Endothelial cell (in vitro differentiated cells): ENCODE data around the gene STIMATE. TPM values are rescaled to one million over a fixed set of nuclear protein-coding genes. Genes with fewer than 3 reads are reported as not detected.
A peak's percentile ranks its signal among the peaks of the same experiment; 100 is the strongest.

Experiments
- DNase-seq: peaks from one replicate; pipeline ENCODE4 v3.0.0; 2021; ENCODE audit warnings: low spot score
- H3K27ac Mint-ChIP-seq: one replicate; pipeline ENCODE4 v1.8.0; 2021; ENCODE audit warnings: mixed read lengths, inconsistent platforms; ENCODE audit not compliant: unreplicated experiment
- H3K27me3 Mint-ChIP-seq: one replicate; pipeline ENCODE4 v1.8.0; 2021; ENCODE audit warnings: mild to moderate bottlenecking, moderate library complexity, mixed read lengths, inconsistent platforms; ENCODE audit not compliant: unreplicated experiment
- H3K36me3 Mint-ChIP-seq: one replicate; pipeline ENCODE4 v1.8.0; 2021; ENCODE audit warnings: mild to moderate bottlenecking, low read depth, mixed read lengths, inconsistent platforms; ENCODE audit not compliant: unreplicated experiment
- H3K4me1 Mint-ChIP-seq: one replicate; pipeline ENCODE4 v1.8.0; 2021; ENCODE audit warnings: mild to moderate bottlenecking, mixed read lengths, inconsistent platforms; ENCODE audit not compliant: unreplicated experiment
- H3K4me3 Mint-ChIP-seq: one replicate; pipeline ENCODE4 v1.8.0; 2021; ENCODE audit warnings: mild to moderate bottlenecking, mixed read lengths, inconsistent platforms; ENCODE audit not compliant: unreplicated experiment
- H3K9me3 Mint-ChIP-seq: one replicate; pipeline ENCODE4 v1.8.0; 2021; ENCODE audit warnings: mixed read lengths, inconsistent platforms; ENCODE audit not compliant: unreplicated experiment
- CTCF ChIP-seq: fragments of 200-600 bp; sonication (generic); IDR thresholded peaks from one replicate; pipeline ENCODE4 v1.5.0; 2021; ENCODE audit warnings: antibody characterized with exemption; ENCODE audit not compliant: unreplicated experiment
- long read RNA-seq: library from polyadenylated mRNA; unstranded; transcript quantifications from one replicate; pipeline ENCODE4 v2.0.0, GENCODE V29; 2020; ENCODE audit not compliant: unreplicated experiment
- total RNA-seq: library from RNA; stranded (reverse); fragmentation: NEBNext Ultra II Directional; extraction: Animal tissue kit (Norgen Biotek cat#: 25700); gene quantifications from one replicate; pipeline ENCODE4 v1.2.1, GENCODE V29; 2021; ENCODE audit not compliant: unreplicated experiment

The STIMATE gene
- total RNA-seq, result 24.5 TPM
- long read RNA-seq, full-length matches to known transcripts, result 14 of 15 reads
- long read RNA-seq, partial matches to known transcripts, result 1 of 15 reads
- long read RNA-seq, other reads (novel, unspliced or antisense), result 0 of 15 reads

GRCh38 chr3:52897130-52898122, at the start of gene STIMATE:
Gene STIMATE, minus strand, starts transcription at chr3:52897548. Its CDS starts 98 bp downstream, at chr3:52897450.
- peak; percentile 79 for DNase-seq
- no peak for TF ChIP-seq CTCF
- H3K4me1 Mint-ChIP-seq, result peaks cover 11% of the 10 kb centered on the region
- H3K9me3 Mint-ChIP-seq, result no peaks in the 10 kb centered on the region
- peak within 1 kb of the TSS; percentile 97 for H3K4me3 Mint-ChIP-seq
- H3K27me3 Mint-ChIP-seq, result peaks cover 10% of the 10 kb centered on the region
- H3K27ac Mint-ChIP-seq, result no peak within 1 kb of the TSS
- H3K36me3 Mint-ChIP-seq, result no peaks in the 10 kb centered on the region

GRCh38 chr3:52939600-52939999, 42.3 kb upstream of the STIMATE start:
- Mint-ChIP-seq H3K9me3 (no peaks in the 10 kb centered on the region), H3K4me1 (no peaks in the 10 kb centered on the region), H3K36me3 (no peaks in the 10 kb centered on the region), H3K4me3 (no peak overlapping the region), H3K27ac (no peak overlapping the region), H3K27me3 (no peaks in the 10 kb centered on the region)
- DNase-seq, result no peak
- no peak for TF ChIP-seq CTCF

- DNase-seq, result peak; percentile 39
- Mint-ChIP-seq H3K9me3 (no peaks in the 10 kb centered on the region), H3K27me3 (no peaks in the 10 kb centered on the region), H3K36me3 (no peaks in the 10 kb centered on the region), H3K4me1 (no peaks in the 10 kb centered on the region), H3K4me3 (no peak overlapping the region), H3K27ac (no peak overlapping the region)
- TF ChIP-seq CTCF, result peak; percentile 51
Observed at GRCh38 chr3:52934630-52935530, 37.5 kb upstream of the STIMATE start.

- no peak for DNase-seq
- H3K27me3 Mint-ChIP-seq, result no peaks in the 10 kb centered on the region
- TF ChIP-seq CTCF, result no peak
- no peak overlapping the region for H3K4me3 Mint-ChIP-seq
- H3K9me3 Mint-ChIP-seq, result no peaks in the 10 kb centered on the region
- H3K27ac Mint-ChIP-seq, result no peak overlapping the region
- no peaks in the 10 kb centered on the region for H3K4me1 Mint-ChIP-seq
- no peaks in the 10 kb centered on the region for H3K36me3 Mint-ChIP-seq
Observed at GRCh38 chr3:52931889-52932288, 34.5 kb upstream of the STIMATE start.
